Measurements from ENCODE around the gene HAUS2.

- TF ChIP-seq POLR2A (IDR thresholded peaks at IDR 0.05) = no peak
- TF ChIP-seq CTCF (IDR thresholded peaks at IDR 0.05) = no peak
Observed at GRCh38 chr15:42616107-42616506, 67.5 kb downstream of the HAUS2 start.

All from esophagus squamous epithelium (tissue), 4 donors.